Mucosa of descending colon (tissue), 3 donors: ENCODE results near the gene DNAH12. TPM values are rescaled to one million over a fixed set of nuclear protein-coding genes. Genes with fewer than 3 reads are reported as not detected.
A peak's percentile ranks its signal among the peaks of the same experiment; 100 is the strongest.
"Not testable (repeated sequence)": the region's sequence is repeated elsewhere in the genome, so short reads cannot be mapped to it uniquely, and the experiment has no call there.

Experiments used
- ATAC-seq: fragments of 200-7000 bp; cut with Tn5 transposase; one replicate; pipeline ENCODE4 v1.9.1; 2020; ENCODE audit warnings: mild to moderate bottlenecking, moderate library complexity
- DNase-seq, 3 donors: peaks; one replicate each; pipeline ENCODE4 v3.0.0-alpha.2; 2020
- H3K36me3 ChIP-seq: fragments of 200-600 bp; one replicate; pipeline ENCODE4 v1.8.0; 2021; ENCODE audit warnings: low read depth, mild to moderate bottlenecking
- H3K4me1 ChIP-seq: fragments of 200-600 bp; one replicate; pipeline ENCODE4 v1.8.0; 2021; ENCODE audit warnings: low read depth, mild to moderate bottlenecking
- H3K4me3 ChIP-seq: fragments of 200-600 bp; one replicate; pipeline ENCODE4 v1.8.0; 2021; ENCODE audit warnings: mild to moderate bottlenecking
- H3K9me3 ChIP-seq: fragments of 200-600 bp; one replicate; pipeline ENCODE4 v1.8.0; 2021; ENCODE audit warnings: mild to moderate bottlenecking
- CTCF ChIP-seq: fragments of 200-600 bp; IDR thresholded peaks from one replicate; pipeline ENCODE4 v1.8.0; 2022; ENCODE audit warnings: antibody characterized with exemption, mild to moderate bottlenecking
- intact Hi-C, 2 donors: fragments of 100-400 bp; cut with DNase I in 1 of 2; cut with micrococcal nuclease in 1 of 2; formaldehyde crosslinking; loops; one replicate each; pipeline versions ENCODE4 v1.11.0 to v1.11.1; 2022; cut with DNase I, micrococcal nuclease
- total RNA-seq, 3 donors: library from RNA; stranded (reverse); fragmentation: NEBNext Ultra II Directional in 2 of 3; extraction: Animal tissue kit (Norgen Biotek cat#: 25700) in 2 of 3; gene quantifications; one replicate each; pipeline versions ENCODE4 v1.2.1 to v1.2.4, GENCODE V29; 2021 to 2023
- donor health status: DM: no; HTN: no; CAD: no; lungs with moderate emphysema.
- donor health status: DM: no; HTN: no; CAD: no.
- donor health status: DM: no; HTN: yes; CAD: no.

The DNAH12 gene
- total RNA-seq, 3 donors from 2014 or later = 0.07 to 0.26 (median 0.16) TPM

GRCh38 chr3:57314204-57314603 lies 229.9 kb downstream of the DNAH12 start:
- intact Hi-C loops = no loop called here
- Histone ChIP-seq H3K4me3 (no peak overlapping the region), H3K9me3 (no peaks in the 10 kb centered on the region), H3K4me1 (no peaks in the 10 kb centered on the region), H3K36me3 (no peaks in the 10 kb centered on the region)
- no peak for TF ChIP-seq CTCF
- no peak for DNase-seq
- ATAC-seq = no peak

- Histone ChIP-seq H3K9me3 (no peaks in the 10 kb centered on the region), H3K4me1 (no peaks in the 10 kb centered on the region), H3K4me3 (no peak overlapping the region), H3K36me3 (no peaks in the 10 kb centered on the region)
- DNase-seq (no peak), ATAC-seq (no peak)
- intact Hi-C loops = no loop called here
- TF ChIP-seq CTCF = no peak
Observed at GRCh38 chr3:57309769-57310360, 234.3 kb downstream of the DNAH12 start.

- ATAC-seq, H3K4me3 ChIP-seq, H3K4me1 ChIP-seq, intact Hi-C loops, H3K36me3 ChIP-seq, DNase-seq, H3K9me3 ChIP-seq: not testable (repeated sequence)
Observed at GRCh38 chr3:57303520-57303919, 240.6 kb downstream of the DNAH12 start.

GRCh38 chr3:57298041-57298440 lies 246.1 kb downstream of the DNAH12 start:
- ATAC-seq (peak; percentile 69), DNase-seq (no peak)
- no peak for TF ChIP-seq CTCF

GRCh38 chr3:57292897-57293526 lies 251.1 kb downstream of the DNAH12 start:
- Histone ChIP-seq H3K4me3 (no peak overlapping the region), H3K9me3 (no peaks in the 10 kb centered on the region), H3K4me1 (no peaks in the 10 kb centered on the region), H3K36me3 (no peaks in the 10 kb centered on the region)
- DNase-seq = no peak
- TF ChIP-seq CTCF = no peak
- intact Hi-C loops = no loop called here
- no peak for ATAC-seq

More at GRCh38 chr3:57298041-57298440, 246.1 kb downstream of the DNAH12 start:
- intact Hi-C loops = no loop called here
- no peaks in the 10 kb centered on the region for H3K9me3 ChIP-seq
- no peaks in the 10 kb centered on the region for H3K36me3 ChIP-seq
- H3K4me1 ChIP-seq = no peaks in the 10 kb centered on the region
- H3K4me3 ChIP-seq = no peak overlapping the region

GRCh38 chr3:57292159-57292896 lies 251.8 kb downstream of the DNAH12 start, which contains the start of gene ASB14:
ASB14 (minus strand) TSS chr3:57292685; CDS start chr3:57292033, 652 bp downstream.
- Histone ChIP-seq H3K4me1 (no peaks in the 10 kb centered on the region), H3K36me3 (no peaks in the 10 kb centered on the region), H3K9me3 (no peaks in the 10 kb centered on the region), H3K4me3 (no peak within 1 kb of the TSS)
- intact Hi-C loops = no loop called here
- DNase-seq (no peak), ATAC-seq (no peak)
- no peak for TF ChIP-seq CTCF
